GM12878 (cell line): ENCODE measurements around the gene SDK2. TPM values are rescaled to one million over a fixed set of nuclear protein-coding genes. Genes with fewer than 3 reads are reported as not detected.

Experiments
- ATAC-seq: fragments of 200-7000 bp; cut with Tn5 transposase; 3 replicates; pipeline ENCODE4 v1.9.1; 2020; ENCODE audit warnings: mild to moderate bottlenecking, moderate library complexity
- BruUV-seq: library from RNA; stranded (reverse); fragments of 400-500 nt; replicated peaks from 2 replicates; lab custom pipeline; 2021; lab: Mats Ljungman, UMichigan
- CTCF ChIA-PET: fragments of 300-600 bp; sonication (Branson Sonifier 250); formaldehyde crosslinking; extraction: SDS; loops from one replicate; lab custom pipeline; 2021; ENCODE audit warnings: inconsistent platforms; lab: Yijun Ruan, JAX
- POLR2A ChIA-PET: fragments of 350-600 bp; formaldehyde crosslinking; extraction: SDS; loops from one replicate; lab custom pipeline; 2021; ENCODE audit warnings: inconsistent platforms; lab: Charles Lee
- RAD21 ChIA-PET: fragments of 300-600 bp; sonication (Branson Sonifier 250); formaldehyde crosslinking; loops from one replicate; lab custom pipeline; 2023; ENCODE audit warnings: antibody characterized with exemption; ENCODE audit not compliant: unreplicated experiment; lab: Charles Lee
- SMC1A ChIA-PET: fragments of 300-600 bp; sonication (Branson Sonifier 250); formaldehyde crosslinking; loops from one replicate; lab custom pipeline; 2023; ENCODE audit not compliant: unreplicated experiment, uncharacterized antibody; lab: Charles Lee
- DNase-seq: peaks from one replicate; pipeline ENCODE4 v3.0.0-alpha.2; 2011; ENCODE audit warnings: low read depth, low spot score
- FAIRE-seq: peaks from 3 replicates; lab custom pipeline; 2011; peaks lifted over from hg19 to GRCh38; lab: Jason Lieb, UNC
- H2AFZ ChIP-seq: 2 replicates; pipeline ENCODE4 v1.6.0; 2011; ENCODE audit warnings: low read depth, low read length, control low read depth; ENCODE audit not compliant: control insufficient read depth
- H3K27ac ChIP-seq: 2 replicates; pipeline ENCODE4 v1.5.1; 2011; ENCODE audit warnings: control low read depth; ENCODE audit not compliant: control insufficient read depth, insufficient read depth
- H3K27me3 ChIP-seq, 2 experiments: replicated peaks in 1 of 2; 2 replicates each; pipeline versions ENCODE4 v1.6.0 to v1.6.1; 2011; ENCODE audit warnings: low read length in 1 of 2; ENCODE audit not compliant: control insufficient read depth in 2 of 2, insufficient read depth in 2 of 2
- H3K36me3 ChIP-seq, 2 experiments: 2 replicates each; pipeline ENCODE4 v1.5.1; 2011; ENCODE audit warnings: low read length in 1 of 2; ENCODE audit not compliant: control insufficient read depth in 2 of 2, insufficient read depth in 2 of 2
- H3K4me1 ChIP-seq: 2 replicates; pipeline ENCODE4 v1.6.1; 2011; ENCODE audit warnings: mild to moderate bottlenecking, low read length, moderate library complexity, mixed read lengths; ENCODE audit not compliant: control insufficient read depth, insufficient read depth
- H3K4me2 ChIP-seq: 2 replicates; pipeline ENCODE4 v1.6.0; 2011; ENCODE audit warnings: control low read depth; ENCODE audit not compliant: control insufficient read depth, insufficient read depth
- H3K4me3 ChIP-seq: fragments of 200-600 bp; sonication (generic); 2 replicates; pipeline ENCODE4 v1.5.1; 2016
- H3K79me2 ChIP-seq: 2 replicates; pipeline ENCODE4 v1.6.0; 2011; ENCODE audit warnings: low read length; ENCODE audit not compliant: control insufficient read depth, insufficient read depth
- H3K9ac ChIP-seq: 2 replicates; pipeline ENCODE4 v1.8.0; 2011; ENCODE audit warnings: low read length, control low read depth, mixed read lengths; ENCODE audit not compliant: control insufficient read depth, insufficient read depth
- H3K9me3 ChIP-seq: replicated peaks from 3 replicates; pipeline ENCODE4 v1.5.1; 2011; ENCODE audit warnings: mild to moderate bottlenecking, low read length; ENCODE audit not compliant: control insufficient read depth, insufficient read depth
- H4K20me1 ChIP-seq: 2 replicates; pipeline ENCODE4 v1.6.0; 2011; ENCODE audit not compliant: control insufficient read depth, insufficient read depth
- ASH2L ChIP-seq: fragments of 300-600, 200-600 bp; sonication (generic); IDR thresholded peaks from 2 replicates; pipeline ENCODE4 v1.6.1; 2017; ENCODE audit warnings: low read depth, mild to moderate bottlenecking, borderline replicate concordance
- CREM ChIP-seq: IDR thresholded peaks from 2 replicates; pipeline ENCODE4 v1.6.1; 2014; ENCODE audit warnings: antibody characterized with exemption, low read depth
- KAT2A ChIP-seq: conservative IDR thresholded peaks from 2 replicates; pipeline ENCODE4 v1.6.1; 2011; ENCODE audit warnings: low read depth, low read length; ENCODE audit not compliant: control insufficient read depth
- KLF5 ChIP-seq: fragments of 450-650 bp; IDR thresholded peaks from 2 replicates; pipeline ENCODE4 v1.6.1; 2014; ENCODE audit warnings: mild to moderate bottlenecking; ENCODE audit not compliant: partially characterized antibody
- MYB ChIP-seq: fragments of 150-350 bp; IDR thresholded peaks from 2 replicates; pipeline ENCODE4 v1.6.1; 2014; ENCODE audit warnings: mild to moderate bottlenecking, low read depth, low read length, borderline replicate concordance
- NR2C2 ChIP-seq: IDR thresholded peaks from 2 replicates; pipeline ENCODE4 v1.6.1; 2011; ENCODE audit warnings: borderline replicate concordance, low read depth; ENCODE audit not compliant: control insufficient read depth, insufficient read length
- NR2F1 ChIP-seq: fragments of 450-650 bp; conservative IDR thresholded peaks from 2 replicates; pipeline ENCODE4 v1.6.1; 2017; ENCODE audit warnings: mild to moderate bottlenecking
- PAX5 ChIP-seq: IDR thresholded peaks from 2 replicates; pipeline ENCODE4 v1.6.1; 2011; ENCODE audit warnings: low read depth, low read length, borderline replicate concordance
- PML ChIP-seq: IDR thresholded peaks from 2 replicates; pipeline ENCODE4 v1.6.1; 2012; ENCODE audit warnings: low read length, inconsistent platforms
- POLR2AphosphoS5 ChIP-seq: IDR thresholded peaks from 2 replicates; pipeline ENCODE4 v1.6.1; 2011; ENCODE audit warnings: mild to moderate bottlenecking, low read length, inconsistent platforms
- RELA ChIP-seq: fragments of 450-650 bp; IDR thresholded peaks from 2 replicates; pipeline ENCODE4 v1.8.0; 2014; ENCODE audit warnings: borderline replicate concordance; ENCODE audit not compliant: partially characterized antibody
- RUNX3 ChIP-seq: IDR thresholded peaks from 2 replicates; pipeline ENCODE4 v1.6.1; 2012; ENCODE audit warnings: low read length, inconsistent platforms
- SMAD1 ChIP-seq: fragments of 450-650 bp; IDR thresholded peaks from 2 replicates; pipeline ENCODE4 v1.6.1; 2018; ENCODE audit warnings: mild to moderate bottlenecking, low read depth; ENCODE audit not compliant: partially characterized antibody
- SMAD5 ChIP-seq: IDR thresholded peaks from 2 replicates; pipeline ENCODE4 v1.6.1; 2016; ENCODE audit warnings: antibody characterized with exemption, low read depth
- TARDBP ChIP-seq: IDR thresholded peaks from 2 replicates; pipeline ENCODE4 v1.6.1; 2016; ENCODE audit warnings: borderline replicate concordance
- USF1 ChIP-seq: IDR thresholded peaks from 2 replicates; pipeline ENCODE4 v1.6.1; 2011; ENCODE audit warnings: borderline replicate concordance, low read depth, mild to moderate bottlenecking, moderate library complexity, mixed read lengths, low read length; ENCODE audit not compliant: insufficient read depth; ENCODE audit errors: extremely low read length
- ZSCAN29 ChIP-seq: fragments of 450-650 bp; IDR thresholded peaks from 2 replicates; pipeline ENCODE4 v1.6.1; 2017; ENCODE audit warnings: mild to moderate bottlenecking, moderate library complexity
- WGBS: methylation state at CpG from one replicate; pipeline ENCODE4 v1.1.6; 2016; ENCODE audit warnings: low lambda C conversion rate; ENCODE audit not compliant: insufficient replicate concordance, insufficient coverage; ENCODE audit errors: missing lambda C conversion rate; 5-methylcytosine and 5-hydroxymethylcytosine counted together
- in situ Hi-C: fragments of 300-500 bp; cut with MboI; formaldehyde crosslinking; loops from 9 replicates; pipeline ENCODE4 v1.14.3; 2018; ENCODE audit warnings: mixed read lengths
- intact Hi-C: fragments of 100-400 bp; cut with micrococcal nuclease; formaldehyde crosslinking; loops from one replicate; pipeline ENCODE4 v1.14.2; 2022; ENCODE audit not compliant: unreplicated experiment
- polyA plus RNA-seq, 11 experiments: library from polyadenylated mRNA; depleted of rRNA in 4 of 11; unstranded in 6 of 11; stranded (reverse) in 5 of 11; fragments of >200 nt; fragmentation: Nextera tagmentation in 4 of 11; fragmentation: Illumina TruSeq in 1 of 11; extraction: Ambion mirVana in 4 of 11; extraction: Trizol in 1 of 11; gene quantifications; 1 replicate in 1 of 11; 2 replicates in 10 of 11; pipeline versions ENCODE4 v1.2.1 to v1.2.3, GENCODE V29; 2011 to 2016; ENCODE audit warnings: inconsistent platforms in 2 of 11, missing spikeins in 2 of 11, low read depth in 1 of 11
- total RNA-seq, 4 experiments: library from RNA; depleted of rRNA in 3 of 4; stranded (reverse); fragments of >200 nt in 3 of 4; fragmentation: Illumina TruSeq in 1 of 4; extraction: Trizol in 1 of 4; gene quantifications; 2 replicates each; pipeline versions ENCODE4 v1.2.1 to v1.2.3, GENCODE V29; 2013 to 2021

Gene SDK2
- total and polyA plus RNA-seq, 10 of the 15 experiments (the other 5 are each of a cell fraction or from before 2014, with no cell fraction given), result 0.03 to 0.08 (median 0.03) TPM; not detected in 7

GRCh38 chr17:73533127-73533526, 111.1 kb downstream of the SDK2 start:
- SMC1A ChIA-PET, result no interaction called here
- Histone ChIP-seq H3K79me2 (no peaks in the 10 kb centered on the region), H3K27me3 (peaks cover 0 to 4% of the 10 kb centered on the region in 2 experiments; a peak in 2 of 4 replicates), H3K4me3 (no peak overlapping the region), H3K36me3 (no peaks in the 10 kb centered on the region), H3K9ac (no peak overlapping the region), H3K4me2 (no peak overlapping the region), H3K9me3 (no peaks in the 10 kb centered on the region), H3K4me1 (no peaks in the 10 kb centered on the region), H4K20me1 (no peaks in the 10 kb centered on the region), H2AFZ (no peak overlapping the region), H3K27ac (no peak overlapping the region)
- DNase-seq, result no peak
- no peak for ATAC-seq
- FAIRE-seq, result no peak
- RAD21 ChIA-PET, result no interaction called here
- CTCF ChIA-PET, result no interaction called here
- 24% methylated on average over 13 of the region's 13 CpGs for WGBS
- POLR2A ChIA-PET, result no interaction called here
- in situ Hi-C loops (no loop called here), intact Hi-C loops (no loop called here)
- no TSS peak for BruUV-seq
- TF ChIP-seq RELA (no peak), ZSCAN29 (no peak), KLF5 (no peak), PML (no peak), ASH2L (no peak), RUNX3 (no peak), SMAD5 (no peak), CREM (no peak), MYB (no peak), NR2F1 (no peak), PAX5 (no peak), SMAD1 (no peak), POLR2AphosphoS5 (no peak), TARDBP (no peak), KAT2A (no peak), NR2C2 (no peak), USF1 (no peak)
